GM19351 (cell line): ENCODE measurements around the gene DIS3L.
"Not testable (repeated sequence)": the region's sequence is repeated elsewhere in the genome, so short reads cannot be mapped to it uniquely, and the experiment has no call there.

ENCODE experiments used
- ATAC-seq: cut with Tn5 transposase; IDR thresholded peaks from one replicate; pipeline ENCODE4 v1.9.1; 2021; ENCODE audit warnings: mild to moderate bottlenecking, moderate library complexity; ENCODE audit not compliant: unreplicated experiment

Gene DIS3L

DNA sequence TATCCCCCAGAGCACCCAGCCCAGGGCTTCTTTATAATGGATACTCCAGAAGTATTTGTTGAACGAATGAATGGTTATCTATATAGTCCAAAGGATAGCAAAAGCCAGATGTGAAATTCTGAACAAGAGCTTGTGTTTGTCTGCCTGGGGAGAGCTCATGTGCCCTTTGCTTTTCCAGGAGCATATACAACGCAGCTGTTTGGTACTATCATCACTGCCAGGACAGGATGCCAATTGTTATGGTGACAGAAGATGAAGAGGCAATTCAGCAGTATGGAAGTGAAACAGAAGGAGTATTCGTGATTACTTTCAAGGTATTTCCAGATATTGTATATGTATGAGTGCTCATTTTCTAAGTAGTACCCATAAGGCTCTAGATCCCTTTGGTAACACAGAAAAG is 15.2 kb downstream of the DIS3L start:
- ATAC-seq, result no peak

DNA sequence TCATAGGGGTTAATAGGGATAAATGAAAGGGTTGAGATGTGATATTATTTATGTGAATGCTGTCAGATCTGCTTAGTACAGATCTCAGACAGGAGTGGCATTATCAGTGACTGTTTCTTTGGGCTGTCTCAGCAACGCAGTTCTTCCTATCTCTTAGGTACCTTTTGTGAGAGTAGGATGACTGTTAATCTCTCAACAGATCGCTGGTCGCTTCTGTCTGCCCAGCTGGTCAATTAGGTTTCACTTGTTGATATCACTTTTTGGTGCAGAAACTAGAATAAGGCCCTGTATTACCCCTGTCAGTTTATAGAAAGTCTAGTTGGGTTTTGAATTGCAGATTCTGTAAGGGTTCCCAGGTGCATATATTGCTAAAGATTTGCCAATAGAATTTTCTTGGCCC is 16.5 kb downstream of the DIS3L start:
- no peak for ATAC-seq

DNA sequence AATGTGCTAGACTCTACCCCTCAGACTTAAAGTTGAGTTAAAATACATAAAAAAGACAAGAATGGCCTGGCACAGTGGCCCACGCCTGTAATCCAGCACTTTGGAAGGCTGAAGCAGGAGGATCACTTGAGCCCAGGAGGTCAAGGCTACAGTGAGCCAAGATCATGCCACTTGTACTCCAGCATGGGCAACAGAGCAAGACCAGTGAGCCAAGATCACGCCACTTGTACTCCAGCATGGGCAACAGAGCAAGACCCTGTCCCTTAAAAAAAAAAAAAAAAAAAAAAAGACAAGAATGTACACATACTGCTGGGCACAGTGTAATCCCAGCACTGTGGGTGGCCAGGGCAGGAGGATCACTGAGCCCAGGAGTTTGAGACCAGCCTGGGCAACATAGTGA is 17.4 kb downstream of the DIS3L start:
- no peak for ATAC-seq

DNA sequence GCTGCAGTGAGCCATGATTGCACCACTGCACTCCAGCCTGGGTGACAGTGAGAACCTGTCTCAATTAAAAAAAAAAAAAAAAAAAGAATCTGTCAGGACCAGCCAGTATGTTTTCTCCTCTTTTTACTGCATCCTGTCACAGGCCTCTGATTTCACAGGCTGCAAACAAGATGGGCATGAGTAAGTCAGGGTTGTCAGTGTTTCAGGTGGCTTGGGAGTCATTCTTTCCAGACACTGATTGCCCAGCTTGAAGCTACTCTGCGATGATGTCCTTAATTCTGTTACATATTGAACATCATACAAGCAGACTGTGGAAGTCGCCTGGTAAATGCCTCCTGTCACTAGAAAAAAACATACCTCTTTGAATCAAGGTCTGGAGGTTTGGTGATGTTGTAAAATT is 18.8 kb downstream of the DIS3L start:
- no peak for ATAC-seq

DNA sequence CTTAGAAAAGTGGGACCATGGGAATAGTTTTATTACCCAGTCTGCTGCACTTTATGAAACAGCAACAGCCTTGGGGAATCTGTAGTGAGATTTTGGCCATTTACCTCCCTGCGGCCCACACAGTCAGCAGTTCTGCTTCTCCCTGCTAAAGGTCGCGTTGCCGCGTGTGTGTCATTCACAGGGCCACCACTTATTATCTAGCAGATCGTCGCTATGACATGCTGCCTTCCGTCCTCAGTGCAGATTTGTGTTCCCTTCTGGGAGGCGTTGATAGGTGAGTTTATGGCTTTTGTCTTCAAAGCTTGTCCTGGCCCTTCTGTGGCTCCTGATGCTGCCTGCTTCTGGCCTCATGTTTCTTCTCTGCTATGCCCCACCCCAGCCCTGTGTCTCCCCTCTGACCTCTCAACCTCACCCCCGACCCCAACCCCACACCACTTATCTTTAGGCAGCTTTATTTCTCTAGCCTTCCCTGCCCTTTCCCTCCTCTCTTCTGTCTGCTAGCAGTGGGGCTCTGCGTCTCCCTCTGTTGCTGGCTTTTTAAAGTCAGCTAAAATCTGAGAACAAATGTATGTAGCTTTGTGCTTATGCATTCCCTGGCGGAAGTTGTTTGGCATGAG is 30.1 kb downstream of the DIS3L start:
- no peak for ATAC-seq

DNA sequence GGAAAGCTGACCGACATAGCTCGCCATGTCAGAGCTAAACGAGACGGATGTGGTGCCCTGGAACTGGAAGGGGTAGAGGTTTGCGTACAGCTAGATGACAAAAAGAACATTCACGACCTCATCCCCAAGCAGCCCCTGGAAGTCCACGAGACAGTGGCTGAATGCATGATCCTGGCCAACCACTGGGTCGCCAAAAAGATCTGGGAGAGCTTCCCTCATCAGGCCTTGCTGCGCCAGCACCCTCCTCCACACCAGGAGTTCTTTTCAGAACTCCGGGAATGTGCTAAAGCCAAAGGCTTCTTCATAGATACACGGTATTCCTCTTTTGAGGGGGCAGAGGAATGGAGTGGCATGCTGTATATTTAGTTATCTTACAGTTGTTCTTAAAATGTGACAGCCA is 32.7 kb downstream of the DIS3L start:
- ATAC-seq, result no peak

DNA sequence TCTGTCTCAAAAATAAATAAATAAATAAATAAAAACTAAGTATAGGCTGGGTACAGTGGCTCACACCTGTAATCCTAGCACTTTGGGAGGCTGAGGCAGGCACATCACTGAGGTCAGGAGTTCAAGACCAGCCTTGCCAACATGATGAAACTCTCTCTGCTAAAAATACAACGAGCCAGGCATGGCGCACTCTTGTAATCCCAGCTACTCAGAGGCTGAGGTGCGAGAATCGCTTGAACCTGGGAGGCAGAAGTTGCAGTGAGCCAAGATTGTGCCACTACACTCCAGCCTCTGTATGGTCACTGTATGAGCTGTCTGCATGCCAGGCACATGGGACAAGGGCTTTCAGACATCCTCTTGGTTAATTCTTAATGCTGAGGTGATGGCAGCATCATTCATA is 34.4 kb downstream of the DIS3L start:
- ATAC-seq, result no peak

DNA sequence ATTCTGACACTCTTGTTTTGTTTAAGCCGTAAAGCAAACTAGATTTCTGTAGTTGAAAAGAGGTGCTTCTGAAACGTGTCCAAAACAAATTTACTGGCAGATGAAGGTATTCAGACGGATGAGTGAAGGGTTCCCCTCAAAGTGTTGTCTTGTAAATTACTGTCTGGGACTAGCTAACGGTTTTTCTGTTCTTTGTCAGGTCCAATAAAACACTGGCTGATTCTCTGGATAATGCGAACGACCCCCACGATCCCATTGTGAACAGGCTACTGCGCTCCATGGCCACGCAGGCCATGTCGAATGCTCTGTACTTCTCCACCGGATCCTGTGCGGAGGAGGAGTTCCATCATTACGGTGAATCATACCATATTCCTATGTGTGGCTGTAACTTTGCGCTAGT is 35.4 kb downstream of the DIS3L start:
- ATAC-seq, result no peak

DNA sequence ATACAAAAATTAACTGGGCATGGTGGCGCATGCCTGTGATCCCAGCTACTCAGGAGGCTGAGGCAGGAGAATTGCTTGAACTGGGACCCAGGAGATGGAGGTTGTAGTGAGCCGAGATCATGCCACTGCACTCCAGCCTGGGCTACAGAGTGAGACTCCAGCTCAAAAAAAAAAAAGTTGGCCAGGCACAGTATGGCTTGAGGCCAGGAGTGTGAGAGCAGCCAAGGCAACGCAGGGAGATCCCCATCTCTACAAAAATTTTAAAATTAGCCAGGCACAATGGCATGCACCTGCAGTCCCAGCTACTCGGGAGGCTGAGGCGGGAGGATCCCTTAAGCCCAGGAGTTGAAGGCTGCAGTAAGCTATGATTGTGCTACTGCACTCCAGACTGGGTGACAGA is 55.2 kb downstream of the DIS3L start:
- ATAC-seq, result not testable (repeated sequence)

DNA sequence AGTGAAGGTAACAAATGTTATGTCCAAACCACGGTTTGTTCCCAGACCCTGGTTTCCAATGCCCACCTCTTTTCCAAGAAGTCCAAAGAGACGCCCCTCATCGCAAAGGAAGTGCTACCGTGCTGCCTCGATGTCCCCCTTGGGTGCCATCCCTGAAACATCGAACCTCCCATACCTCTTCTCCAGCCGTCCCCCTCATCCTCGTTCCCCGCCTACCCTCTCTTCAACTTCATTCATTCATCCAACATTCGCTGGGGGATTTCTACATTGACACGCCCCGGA is 62.6 kb downstream of the DIS3L start:
- ATAC-seq, result no peak

DNA sequence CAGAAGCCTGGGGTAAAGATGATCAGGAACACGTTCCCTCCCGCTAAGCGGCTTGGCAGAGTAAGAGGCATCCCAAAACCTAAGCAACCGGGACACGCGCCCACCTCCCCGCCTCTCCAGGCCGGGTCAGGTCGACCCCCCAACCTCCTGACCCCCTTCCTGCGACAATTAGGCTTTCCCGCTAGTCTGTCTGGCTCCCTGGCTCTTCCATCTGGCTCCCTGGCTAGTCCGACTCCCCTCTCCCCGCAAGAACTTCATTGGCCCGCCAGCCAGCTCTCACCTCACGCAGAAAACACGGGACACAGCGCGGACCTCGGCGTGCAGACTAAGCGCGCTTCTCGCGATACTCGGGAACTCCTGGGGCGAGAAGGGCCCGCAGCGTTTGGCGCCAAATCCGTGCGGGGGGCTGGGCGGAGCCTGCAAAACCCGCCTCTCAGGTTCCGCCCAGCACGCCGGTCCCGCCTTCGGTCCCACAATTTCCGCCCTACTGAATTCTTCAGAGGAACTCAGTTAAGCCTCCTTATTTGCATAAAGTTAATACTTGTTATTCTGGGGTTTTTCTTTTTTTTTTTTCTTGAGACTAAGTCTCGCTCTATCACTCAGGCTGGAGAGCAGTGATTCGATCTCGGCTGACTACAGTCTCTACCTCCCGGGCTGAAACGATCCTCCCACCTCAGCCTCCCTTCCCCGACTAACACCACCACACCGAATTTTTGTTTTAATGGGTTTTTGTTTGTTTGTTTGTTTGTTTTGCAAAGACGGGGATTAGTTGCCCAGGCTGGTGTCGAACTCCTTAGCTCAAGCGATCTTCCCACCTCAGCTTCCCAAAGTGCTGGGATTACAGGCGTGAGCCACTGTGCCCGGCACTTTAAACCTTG is 63.2 kb downstream of the DIS3L start, which contains the start of gene TIPIN:
Gene TIPIN (minus strand): TSS at position 327 of the 878 bp plus-strand sequence. CDS start 3,738 bp downstream, outside the sequence.
- peak; percentile 84 for ATAC-seq

DNA sequence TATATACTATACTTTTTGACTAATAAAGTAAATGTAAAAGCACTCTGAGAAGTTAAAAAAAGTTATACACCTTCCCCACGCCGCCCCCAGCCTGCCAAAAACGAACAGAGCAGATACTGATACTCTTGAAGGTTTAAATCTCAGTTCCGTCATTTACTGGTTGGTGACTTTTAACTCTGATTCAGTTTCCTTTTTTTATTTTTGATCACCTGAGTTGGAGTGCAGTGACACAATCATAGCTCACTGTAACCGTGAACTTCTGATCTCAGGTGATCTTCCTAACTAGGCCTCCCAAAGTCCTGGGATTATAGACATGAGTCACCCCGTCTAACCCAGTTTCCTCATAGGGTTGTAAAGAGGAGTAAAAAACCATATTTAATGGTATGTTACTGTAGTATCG is 66.4 kb downstream of the DIS3L start:
- ATAC-seq, result peak; percentile 40

DNA sequence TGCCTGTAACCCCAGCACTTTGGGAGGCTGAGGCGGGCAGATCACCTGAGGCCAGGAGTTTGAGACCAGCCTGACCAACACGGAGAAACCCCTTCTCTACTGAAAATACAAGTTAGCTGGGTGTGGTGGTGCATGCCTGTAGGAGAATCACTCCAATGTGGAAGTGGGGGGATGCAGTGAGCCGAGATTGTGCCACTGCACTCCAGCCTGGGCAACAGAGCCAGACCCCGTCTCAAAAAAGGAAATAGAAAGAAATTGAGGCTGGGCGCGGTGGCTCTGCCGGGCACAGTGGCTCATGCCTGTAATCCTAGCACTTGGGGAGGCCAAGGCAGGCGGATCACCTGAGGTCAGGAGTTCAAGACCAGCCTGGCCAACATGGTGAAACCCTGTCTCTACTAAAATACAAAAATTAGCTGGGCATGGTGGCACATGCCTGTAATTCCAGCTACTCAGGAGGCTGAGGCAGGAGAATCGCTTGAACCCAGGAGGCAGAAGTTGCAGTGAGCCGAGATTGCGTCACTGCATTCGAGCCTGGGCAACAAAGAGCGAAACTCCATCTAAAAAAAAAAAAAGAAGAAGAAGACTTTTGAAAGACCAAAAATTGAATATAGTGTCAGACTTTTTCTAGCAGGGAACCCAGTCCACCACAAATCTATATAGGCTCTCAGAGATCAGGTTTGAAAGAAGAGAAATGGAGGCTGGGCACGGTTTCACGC is 68.5 kb downstream of the DIS3L start:
- not testable (repeated sequence) for ATAC-seq

DNA sequence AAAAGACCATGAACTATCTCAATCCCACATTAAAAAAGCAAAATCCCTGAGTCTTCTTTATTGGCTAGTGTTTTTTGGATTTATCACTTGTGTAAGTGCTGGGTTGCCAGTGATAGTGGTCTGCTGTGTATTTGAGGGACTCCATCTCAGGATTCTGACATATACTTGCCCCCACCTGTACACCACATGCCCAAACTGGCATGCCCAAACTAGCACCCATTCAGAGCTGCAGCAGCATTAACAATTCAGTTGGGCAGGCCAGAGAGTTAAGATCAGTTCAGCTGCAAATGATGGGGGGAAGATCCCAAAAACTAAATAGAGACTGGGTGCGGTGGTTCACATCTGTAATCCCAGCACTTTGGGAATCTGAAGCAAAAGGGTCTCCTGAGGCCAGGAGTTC is 69.4 kb downstream of the DIS3L start:
- ATAC-seq, result no peak

DNA sequence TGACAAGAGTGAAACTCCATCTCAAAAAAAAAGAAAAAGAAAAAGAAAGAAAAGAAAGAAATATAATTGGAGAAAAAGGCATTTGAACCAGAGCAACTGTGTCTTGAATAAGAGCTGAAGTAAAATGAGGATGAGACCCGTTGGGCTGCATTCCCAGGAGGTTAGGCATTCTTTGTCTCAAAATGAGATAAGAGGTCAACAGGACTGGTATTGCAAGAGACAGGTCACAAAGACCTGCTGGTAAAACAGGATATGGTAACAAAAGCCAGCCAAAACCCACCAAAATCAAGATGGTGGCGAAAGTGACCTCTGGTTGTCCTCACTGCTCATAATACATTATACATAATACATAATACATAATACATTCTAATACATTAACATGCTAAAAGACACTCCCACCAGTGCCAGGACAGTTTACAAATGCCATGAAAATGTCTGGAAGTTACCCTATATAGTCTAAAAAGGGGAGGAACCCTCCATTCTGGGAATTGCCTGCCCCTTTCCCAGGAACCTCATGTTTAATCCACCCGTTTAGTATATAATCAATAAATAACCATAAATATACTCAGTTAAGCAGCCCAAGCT is 71.7 kb downstream of the DIS3L start:
- ATAC-seq, result no peak

DNA sequence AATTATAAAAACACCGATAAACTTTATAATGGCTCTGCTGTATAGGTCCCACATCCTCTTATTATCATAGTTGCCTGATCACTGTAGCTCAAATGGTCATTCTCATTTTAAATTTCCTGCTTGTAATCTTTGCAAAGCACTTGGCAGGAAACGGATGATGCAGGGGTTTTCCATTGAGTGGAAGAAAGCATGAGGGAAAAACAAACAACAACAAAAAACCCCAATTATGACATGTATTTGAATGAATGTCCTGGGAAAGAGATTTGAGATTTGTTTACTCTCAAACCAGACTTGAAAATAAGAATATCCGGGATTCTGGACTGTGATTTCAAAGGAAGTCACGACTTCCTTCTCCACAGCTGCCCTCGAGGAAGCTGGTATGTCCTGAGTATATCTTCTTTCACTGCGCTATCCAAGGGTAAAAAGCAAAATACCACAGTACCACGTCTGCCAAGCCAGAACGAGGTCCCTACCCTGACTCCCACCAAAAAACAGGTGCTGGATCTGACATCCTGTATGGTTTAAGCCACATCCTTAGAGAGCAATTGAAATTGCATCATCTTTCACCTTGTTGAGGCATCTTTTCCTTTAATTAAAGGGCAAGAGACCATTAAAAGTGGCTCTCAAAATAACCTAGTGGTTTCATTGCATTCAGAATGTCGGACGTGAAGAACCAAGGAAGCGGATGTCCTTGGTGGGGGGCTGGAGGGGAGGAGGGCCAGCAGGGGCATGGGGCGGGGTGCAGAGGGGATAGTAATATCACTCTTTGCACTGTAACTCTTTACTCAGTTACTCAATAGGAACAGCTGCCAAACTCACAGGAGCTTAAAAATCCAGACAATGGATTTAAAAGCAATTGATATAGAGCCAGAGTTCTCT is 76.6 kb downstream of the DIS3L start:
- ATAC-seq, result no peak

DNA sequence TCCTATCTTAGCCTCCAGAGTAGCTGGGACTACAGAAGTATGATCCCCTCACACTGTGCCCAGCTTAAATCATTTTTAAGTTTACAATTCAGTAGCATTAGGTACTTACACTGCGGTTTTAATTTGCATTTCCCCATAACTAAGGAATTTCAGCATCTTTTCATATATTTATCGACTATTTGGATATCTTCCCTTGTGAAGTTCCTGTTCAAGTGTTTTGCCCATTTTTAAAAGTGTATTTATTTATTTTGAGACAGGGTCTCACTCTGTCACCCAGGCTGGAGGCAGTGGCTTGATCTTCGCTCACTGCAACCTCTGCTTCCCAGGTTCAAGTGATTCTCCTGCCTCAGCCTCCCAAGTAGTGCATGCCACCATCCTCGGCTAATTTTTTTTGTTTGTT is 80.8 kb downstream of the DIS3L start:
- ATAC-seq, result no peak

DNA sequence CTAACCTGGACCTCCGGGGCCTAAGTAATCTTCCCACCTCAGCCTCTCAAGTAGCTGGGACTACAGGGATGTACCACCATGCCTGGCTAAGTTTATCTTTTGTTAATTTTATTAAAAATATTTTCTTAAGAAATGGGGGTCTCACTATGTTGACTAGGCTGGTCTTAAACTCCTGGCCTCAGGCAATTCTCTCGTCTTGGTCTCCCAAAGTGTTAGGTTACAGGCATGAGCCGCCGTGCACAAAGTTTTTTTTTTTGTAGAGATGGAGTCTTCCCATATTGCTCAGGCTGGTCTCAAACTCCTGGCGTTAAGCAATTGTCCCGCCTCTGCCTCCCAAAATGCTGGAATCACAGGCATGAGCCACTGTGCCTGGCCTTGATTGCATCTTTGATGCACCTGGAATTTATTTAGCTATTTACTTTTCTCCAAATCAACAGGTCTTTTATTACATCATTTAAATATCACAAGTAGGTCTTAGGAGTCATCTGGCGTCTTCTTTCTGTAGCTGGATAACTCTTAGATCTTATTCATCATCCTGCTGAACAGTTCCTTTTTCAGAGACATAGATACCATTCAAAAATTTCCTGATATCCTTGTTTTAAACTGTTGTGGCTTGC is 85.6 kb downstream of the DIS3L start:
- no peak for ATAC-seq

DNA sequence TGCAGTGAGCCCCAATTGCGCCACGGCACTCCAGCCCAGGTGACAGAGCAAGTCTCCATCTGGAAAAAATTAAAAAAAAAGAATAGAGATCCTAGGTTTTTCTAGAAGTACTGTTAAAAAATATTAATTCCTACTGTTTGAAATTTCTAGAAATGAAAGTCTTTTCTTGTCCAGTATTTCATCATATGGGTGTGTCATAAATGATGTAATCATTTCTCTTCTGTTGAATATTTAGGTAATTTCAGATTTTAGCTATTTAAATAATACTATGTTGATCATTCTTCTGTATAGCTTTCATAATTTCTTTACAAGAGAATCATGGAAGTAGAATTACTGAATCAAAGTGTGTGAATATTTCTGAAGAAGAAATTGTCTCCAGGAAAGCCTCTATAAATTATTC is 88.0 kb downstream of the DIS3L start:
- ATAC-seq, result not testable (repeated sequence)
